HCT116 (cell line): ENCODE data around the gene COPA.

Experiments used
- CTCF ChIP-seq, 3 experiments: fragments of 200-600 bp in 1 of 3; sonication (generic) in 1 of 3; IDR thresholded peaks in 2 of 3; conservative IDR thresholded peaks in 1 of 3; 2 replicates each; pipeline ENCODE4 v1.5.1; 2012 to 2017; ENCODE audit warnings: low read depth in 2 of 3, low read length in 2 of 3, antibody characterized with exemption in 1 of 3, borderline replicate concordance in 1 of 3, control low read depth in 1 of 3, mild to moderate bottlenecking in 1 of 3, mixed read lengths in 1 of 3, mixed run types in 1 of 3, moderate library complexity in 1 of 3; ENCODE audit not compliant: insufficient read depth in 1 of 3
- EGR1 ChIP-seq: IDR thresholded peaks from 2 replicates; pipeline ENCODE4 v1.6.1; 2012; ENCODE audit warnings: low read depth
- ELF1 ChIP-seq: IDR thresholded peaks from 2 replicates; pipeline ENCODE4 v1.6.1; 2012; ENCODE audit warnings: low read depth, borderline replicate concordance
- EZH2 ChIP-seq: fragments of 200-600 bp; sonication (generic); IDR thresholded peaks from 2 replicates; pipeline ENCODE4 v1.6.1; 2017; ENCODE audit warnings: antibody characterized with exemption, mixed run types
- EZH2phosphoT487 ChIP-seq: fragments of 200-600 bp; IDR thresholded peaks from 2 replicates; pipeline ENCODE4 v1.6.1; 2018; ENCODE audit warnings: antibody characterized with exemption, borderline replicate concordance
- MAX ChIP-seq: IDR thresholded peaks from 2 replicates; pipeline ENCODE4 v1.6.1; 2012
- POLR2A ChIP-seq: IDR thresholded peaks from 2 replicates; pipeline ENCODE4 v1.7.0; 2011; ENCODE audit warnings: borderline replicate concordance; ENCODE audit not compliant: insufficient read depth, insufficient read length; ENCODE audit errors: extremely low read depth
- SIN3A ChIP-seq: IDR thresholded peaks from 2 replicates; pipeline ENCODE4 v1.6.1; 2012; ENCODE audit warnings: low read depth
- YY1 ChIP-seq: IDR thresholded peaks from 2 replicates; pipeline ENCODE4 v1.6.1; 2011; ENCODE audit warnings: low read length, low read depth, moderate library complexity, mild to moderate bottlenecking; ENCODE audit not compliant: insufficient replicate concordance; ENCODE audit errors: extremely low read depth
- ZBTB33 ChIP-seq: IDR thresholded peaks from 2 replicates; pipeline ENCODE4 v1.6.1; 2011; ENCODE audit warnings: mild to moderate bottlenecking, low read length, moderate library complexity; ENCODE audit not compliant: insufficient replicate concordance; ENCODE audit errors: extremely low read depth
- TF ChIP-seq, protein P1 (sequence below): IDR thresholded peaks from 2 replicates; pipeline ENCODE4 v1.6.1; 2012; ENCODE audit warnings: low read depth

GRCh38 chr1:160267284-160267991 lies 75.6 kb downstream of the COPA start:
- TF ChIP-seq MAX (no peak), POLR2A (no peak), CTCF (IDR thresholded peaks at IDR 0.05 in 2 of 3, conservative IDR thresholded peaks at IDR 0.05 in 1 of 3; ENCODE audit: borderline replicate concordance in 1 of 3, insufficient read depth in 1 of 3, low read depth in 2 of 3, low read length in 2 of 3) (no peak), EZH2 (no peak), SIN3A (no peak), YY1 (no peak), ZBTB33 (no peak), EGR1 (no peak), ELF1 (no peak), EZH2phosphoT487 (no peak)
- TF ChIP-seq, protein P1, sequence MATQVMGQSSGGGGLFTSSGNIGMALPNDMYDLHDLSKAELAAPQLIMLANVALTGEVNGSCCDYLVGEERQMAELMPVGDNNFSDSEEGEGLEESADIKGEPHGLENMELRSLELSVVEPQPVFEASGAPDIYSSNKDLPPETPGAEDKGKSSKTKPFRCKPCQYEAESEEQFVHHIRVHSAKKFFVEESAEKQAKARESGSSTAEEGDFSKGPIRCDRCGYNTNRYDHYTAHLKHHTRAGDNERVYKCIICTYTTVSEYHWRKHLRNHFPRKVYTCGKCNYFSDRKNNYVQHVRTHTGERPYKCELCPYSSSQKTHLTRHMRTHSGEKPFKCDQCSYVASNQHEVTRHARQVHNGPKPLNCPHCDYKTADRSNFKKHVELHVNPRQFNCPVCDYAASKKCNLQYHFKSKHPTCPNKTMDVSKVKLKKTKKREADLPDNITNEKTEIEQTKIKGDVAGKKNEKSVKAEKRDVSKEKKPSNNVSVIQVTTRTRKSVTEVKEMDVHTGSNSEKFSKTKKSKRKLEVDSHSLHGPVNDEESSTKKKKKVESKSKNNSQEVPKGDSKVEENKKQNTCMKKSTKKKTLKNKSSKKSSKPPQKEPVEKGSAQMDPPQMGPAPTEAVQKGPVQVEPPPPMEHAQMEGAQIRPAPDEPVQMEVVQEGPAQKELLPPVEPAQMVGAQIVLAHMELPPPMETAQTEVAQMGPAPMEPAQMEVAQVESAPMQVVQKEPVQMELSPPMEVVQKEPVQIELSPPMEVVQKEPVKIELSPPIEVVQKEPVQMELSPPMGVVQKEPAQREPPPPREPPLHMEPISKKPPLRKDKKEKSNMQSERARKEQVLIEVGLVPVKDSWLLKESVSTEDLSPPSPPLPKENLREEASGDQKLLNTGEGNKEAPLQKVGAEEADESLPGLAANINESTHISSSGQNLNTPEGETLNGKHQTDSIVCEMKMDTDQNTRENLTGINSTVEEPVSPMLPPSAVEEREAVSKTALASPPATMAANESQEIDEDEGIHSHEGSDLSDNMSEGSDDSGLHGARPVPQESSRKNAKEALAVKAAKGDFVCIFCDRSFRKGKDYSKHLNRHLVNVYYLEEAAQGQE, result no peak
